Spinal cord (tissue), 10 donors: ENCODE measurements around the gene YPEL2. TPM values are rescaled to one million over a fixed set of nuclear protein-coding genes. Genes with fewer than 3 reads are reported as not detected.
"Not testable (repeated sequence)": the region's sequence is repeated elsewhere in the genome, so short reads cannot be mapped to it uniquely, and the experiment has no call there.

Experiments used
- DNase-seq, 6 donors: peaks; one replicate each; pipeline versions ENCODE4 v3.0.0 to v3.0.0-alpha.2; 2013 to 2015; ENCODE audit warnings: low spot score in 6 of 6, low read depth in 4 of 6
- H3K27ac ChIP-seq: one replicate; pipeline ENCODE4 v1.5.1; 2013; ENCODE audit warnings: low read depth, low read length, control low read depth
- H3K27me3 ChIP-seq: one replicate; pipeline ENCODE4 v1.6.1; 2013; ENCODE audit warnings: low read length; ENCODE audit not compliant: control insufficient read depth, insufficient read depth
- H3K36me3 ChIP-seq: one replicate; pipeline ENCODE4 v1.6.1; 2013; ENCODE audit warnings: low read length; ENCODE audit not compliant: control insufficient read depth, insufficient read depth
- H3K4me1 ChIP-seq: one replicate; pipeline ENCODE4 v1.6.1; 2013; ENCODE audit warnings: low read length; ENCODE audit not compliant: control insufficient read depth, insufficient read depth
- H3K4me3 ChIP-seq: one replicate; pipeline ENCODE4 v1.5.1; 2013; ENCODE audit warnings: low read depth, low read length, control low read depth
- H3K9me3 ChIP-seq: one replicate; pipeline ENCODE4 v1.6.1; 2013; ENCODE audit warnings: low read length; ENCODE audit not compliant: control insufficient read depth, insufficient read depth
- WGBS: methylation state at CpG from one replicate; pipeline ENCODE4 v1.1.5; 2013; ENCODE audit warnings: missing lambda C conversion rate; ENCODE audit not compliant: insufficient coverage; 5-methylcytosine and 5-hydroxymethylcytosine counted together
- long read RNA-seq, 4 donors: transcript quantifications; one replicate each; lab custom pipeline, GENCODE V29; 2026
- polyA plus RNA-seq, 2 donors: library from polyadenylated mRNA; unstranded; fragments of 120-200 nt; gene quantifications; one replicate each; pipeline ENCODE4 v1.2.1, GENCODE V29; 2013; ENCODE audit not compliant: insufficient read length in 2 of 2
- total RNA-seq, 2 donors: library from RNA; depleted of rRNA in 1 of 2; stranded (reverse); fragments of 120-200 nt in 1 of 2; fragments of >200 nt in 1 of 2; gene quantifications; one replicate each; pipeline versions ENCODE4 v1.2.3 to v1.2.4, GENCODE V29; 2013 to 2014
- donor health status: healthy.

YPEL2 gene
- total RNA-seq, result 10 to 100 TPM; 11.5 to 36.7 TPM
- 10 to 100 TPM; 13.4 to 14.2 TPM for polyA plus RNA-seq
- long read RNA-seq, donor 1, full-length matches to known transcripts, result 1 of 1 reads
- long read RNA-seq, donor 1, partial matches to known transcripts, result 0 of 1 reads
- long read RNA-seq, donor 1, other reads (novel, unspliced or antisense), result 0 of 1 reads
- long read RNA-seq, donor 2, full-length matches to known transcripts, result 2 of 2 reads
- long read RNA-seq, donor 2, partial matches to known transcripts, result 0 of 2 reads
- long read RNA-seq, donor 2, other reads (novel, unspliced or antisense), result 0 of 2 reads
- long read RNA-seq, donor 3, full-length matches to known transcripts, result 2 of 2 reads
- long read RNA-seq, donor 3, partial matches to known transcripts, result 0 of 2 reads
- long read RNA-seq, donor 3, other reads (novel, unspliced or antisense), result 0 of 2 reads
- long read RNA-seq, donor 4, full-length matches to known transcripts, result 4 of 4 reads
- long read RNA-seq, donor 4, partial matches to known transcripts, result 0 of 4 reads
- long read RNA-seq, donor 4, other reads (novel, unspliced or antisense), result 0 of 4 reads

DNA sequence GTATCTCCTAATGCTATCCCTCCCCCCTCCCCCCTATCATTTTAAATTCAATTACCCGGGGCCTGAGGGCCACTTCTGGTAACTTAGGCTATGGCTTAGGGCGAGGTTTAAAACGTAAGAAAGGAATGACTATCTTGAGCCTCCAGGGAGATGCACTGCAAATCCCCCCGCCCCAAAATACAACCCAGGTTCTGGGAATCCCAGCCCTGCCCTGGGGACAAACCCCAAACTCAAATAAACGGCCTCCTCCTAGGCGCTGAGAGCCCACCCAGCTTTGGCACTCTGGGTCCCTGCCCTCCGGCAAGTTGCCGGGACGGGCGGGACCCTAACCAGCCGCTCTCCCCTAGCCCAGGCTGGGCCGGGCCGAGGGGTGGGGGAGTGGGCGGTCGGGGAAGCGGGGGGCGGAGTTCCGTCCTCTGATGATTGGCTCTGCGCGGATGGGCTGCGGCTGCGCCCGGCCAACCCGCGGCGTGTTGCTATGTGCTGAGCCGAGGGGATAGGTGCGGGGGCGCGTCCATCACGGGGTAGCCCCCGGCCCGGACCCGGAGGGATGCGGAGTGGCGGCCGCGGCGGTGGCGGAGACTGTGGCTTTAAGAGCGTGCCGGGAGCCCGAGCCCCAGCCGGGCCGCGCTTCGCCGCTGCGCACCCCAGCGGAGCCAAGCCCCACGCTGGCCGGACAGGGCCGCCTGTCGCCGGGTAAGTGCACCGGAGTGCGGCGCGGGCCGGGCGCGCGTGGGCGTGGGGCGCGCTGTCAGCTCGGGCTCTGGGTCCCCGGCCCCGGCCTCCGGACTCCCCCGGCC is at the start of gene YPEL2:
YPEL2 (plus strand) TSS at position 527 of the 800 bp plus-strand sequence. CDS start 21,755 bp downstream, outside the sequence.
- Histone ChIP-seq H3K4me1 (peaks cover 20% of the 10 kb centered on the region), H3K36me3 (no peaks in the 10 kb centered on the region), H3K27ac (peak within 1 kb of the TSS; percentile 77), H3K9me3 (no peaks in the 10 kb centered on the region), H3K4me3 (peak within 1 kb of the TSS; percentile 71), H3K27me3 (no peaks in the 10 kb centered on the region)
- peak; percentile 74 to 98 (median 88) for DNase-seq
- under 1% methylated on average over 67 of the region's 71 CpGs for WGBS

- Histone ChIP-seq H3K4me3 (no peak overlapping the region), H3K27me3 (no peaks in the 10 kb centered on the region), H3K9me3 (no peaks in the 10 kb centered on the region), H3K36me3 (peaks cover 11% of the 10 kb centered on the region), H3K27ac (no peak overlapping the region), H3K4me1 (no peaks in the 10 kb centered on the region)
- WGBS, result 92% methylated on average over 3 of the region's 4 CpGs
- no peak for DNase-seq
These were observed 47.1 kb upstream of the YPEL2 start for GRCh38 chr17:59284317-59284716.

- Histone ChIP-seq H3K4me1 (no peaks in the 10 kb centered on the region), H3K27me3 (no peaks in the 10 kb centered on the region), H3K4me3 (no peak overlapping the region), H3K27ac (no peak overlapping the region), H3K9me3 (no peaks in the 10 kb centered on the region), H3K36me3 (no peaks in the 10 kb centered on the region)
- WGBS, result no CpG with 5 or more reads among the region's 1 CpG
- DNase-seq, result no peak
These were observed 44.0 kb upstream of the YPEL2 start for GRCh38 chr17:59287452-59287851.

DNA sequence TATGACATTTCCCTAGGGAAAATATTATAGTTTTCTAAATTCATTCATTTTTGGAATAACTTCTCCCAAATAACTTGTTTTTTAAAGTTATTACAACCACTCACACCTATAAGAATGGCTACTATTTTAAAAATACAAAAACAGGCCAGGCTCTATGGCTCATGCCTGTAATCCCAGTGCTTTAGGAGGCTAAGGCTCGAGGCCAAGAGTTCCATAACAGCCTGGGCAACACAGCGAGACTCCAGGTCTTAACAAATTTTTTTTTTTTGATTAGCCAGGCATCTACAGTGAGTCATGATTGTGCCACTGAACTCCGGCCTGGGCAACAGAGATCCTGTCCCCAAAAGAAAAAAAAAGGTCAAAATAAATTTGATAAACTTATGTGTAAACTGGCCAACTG is 43.6 kb upstream of the YPEL2 start:
- Histone ChIP-seq H3K4me1 (no peaks in the 10 kb centered on the region), H3K27ac (no peak overlapping the region), H3K4me3 (no peak overlapping the region), H3K36me3 (no peaks in the 10 kb centered on the region), H3K27me3 (no peaks in the 10 kb centered on the region), H3K9me3 (no peaks in the 10 kb centered on the region)
- no peak for DNase-seq
- 100% methylated on average over 2 of the region's 3 CpGs for WGBS

GRCh38 chr17:59289981-59290301 is 41.5 kb upstream of the YPEL2 start:
- no CpG with 5 or more reads among the region's 3 CpGs for WGBS
- Histone ChIP-seq H3K27ac (no peak overlapping the region), H3K4me3 (no peak overlapping the region), H3K27me3 (no peaks in the 10 kb centered on the region), H3K36me3 (no peaks in the 10 kb centered on the region), H3K9me3 (no peaks in the 10 kb centered on the region), H3K4me1 (no peaks in the 10 kb centered on the region)
- DNase-seq, result no peak

DNA sequence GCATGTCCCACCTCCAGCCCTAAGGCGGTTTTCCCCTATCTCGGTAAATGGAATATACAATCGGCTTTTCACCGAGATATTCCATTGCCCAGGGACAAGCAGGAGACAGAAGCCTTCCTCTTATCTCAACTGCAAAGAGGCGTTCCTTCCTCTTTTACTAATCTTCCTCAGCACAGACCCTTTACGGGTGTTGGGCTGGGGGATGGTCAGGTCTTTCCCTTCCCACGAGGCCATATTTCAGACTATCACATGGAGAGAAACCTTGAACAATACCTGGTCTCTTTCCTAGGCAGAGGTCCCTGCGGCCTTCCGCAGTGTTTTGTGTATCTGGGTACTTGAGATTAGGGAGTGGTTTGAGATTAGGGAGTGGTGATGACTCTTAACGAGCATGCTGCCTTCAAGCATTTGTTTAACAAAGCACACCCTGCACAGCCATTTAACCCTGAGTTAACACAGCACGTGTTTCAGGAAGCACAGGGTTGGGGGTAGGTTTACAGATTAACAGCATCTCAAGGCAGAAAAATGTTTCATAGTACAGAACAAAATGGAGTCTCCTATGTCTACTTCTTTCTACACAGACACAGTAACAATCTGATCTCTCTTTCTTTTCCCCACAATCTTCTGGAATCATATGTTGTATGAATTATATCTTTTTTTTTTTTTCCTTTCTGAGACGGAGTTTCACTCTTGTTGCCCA is 41.0 kb upstream of the YPEL2 start:
- H3K36me3 ChIP-seq, H3K9me3 ChIP-seq, H3K4me3 ChIP-seq, H3K4me1 ChIP-seq, H3K27ac ChIP-seq, H3K27me3 ChIP-seq: not testable (repeated sequence)
- 67% methylated on average over 4 of the region's 12 CpGs for WGBS
- DNase-seq, result peak in 1 of 6 donors; percentile 60

DNA sequence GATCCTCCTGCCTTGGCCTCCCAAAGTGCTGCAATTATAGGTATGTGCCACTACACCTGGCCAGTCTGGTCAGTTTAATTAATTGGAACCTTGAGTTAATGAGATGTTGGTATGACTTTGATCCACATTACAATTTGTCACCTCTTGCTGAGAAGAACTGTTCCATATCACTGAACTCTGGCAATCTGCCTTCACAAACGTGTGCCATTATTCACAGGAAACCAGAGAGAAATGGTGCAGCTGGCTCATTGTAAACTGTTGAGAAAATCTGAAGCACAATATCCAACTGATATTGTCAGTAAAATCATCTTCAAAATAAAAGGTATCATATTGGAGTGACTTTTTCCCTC is 39.3 kb upstream of the YPEL2 start:
- WGBS, result no CpG with 5 or more reads among the region's 1 CpG
- H3K27ac ChIP-seq, result no peak overlapping the region
- H3K36me3 ChIP-seq, result no peaks in the 10 kb centered on the region
- H3K4me3 ChIP-seq, result no peak overlapping the region
- no peaks in the 10 kb centered on the region for H3K9me3 ChIP-seq
- no peaks in the 10 kb centered on the region for H3K27me3 ChIP-seq
- no peak for DNase-seq
- no peaks in the 10 kb centered on the region for H3K4me1 ChIP-seq

- no peak overlapping the region for H3K27ac ChIP-seq
- no peak for DNase-seq
- H3K9me3 ChIP-seq, result no peaks in the 10 kb centered on the region
- H3K27me3 ChIP-seq, result no peaks in the 10 kb centered on the region
- no CpG with 5 or more reads among the region's 2 CpGs for WGBS
- no peaks in the 10 kb centered on the region for H3K4me1 ChIP-seq
- no peaks in the 10 kb centered on the region for H3K36me3 ChIP-seq
- H3K4me3 ChIP-seq, result no peak overlapping the region
These were observed 35.3 kb upstream of the YPEL2 start for GRCh38 chr17:59296190-59296589.

DNA sequence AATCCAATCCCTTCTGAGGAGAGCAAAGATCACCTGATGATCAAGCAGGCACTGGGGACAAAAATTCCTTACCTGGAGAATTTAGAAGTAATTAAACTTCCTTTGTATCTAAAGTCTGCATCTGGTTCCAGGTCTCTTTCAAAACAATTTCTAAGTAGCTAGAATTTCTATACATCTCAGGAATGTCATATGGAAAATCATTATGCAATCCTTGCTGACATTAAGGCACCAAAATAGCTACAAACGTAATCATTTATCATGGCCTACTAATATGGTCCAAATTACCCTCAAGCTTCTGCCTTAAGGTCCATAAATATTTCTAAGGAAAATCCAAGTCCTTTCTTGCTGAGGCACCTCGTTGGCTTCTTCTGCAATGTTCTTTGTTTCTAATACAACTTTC is 32.9 kb upstream of the YPEL2 start:
- 77% methylated on average over 2 of the region's 2 CpGs for WGBS

More for the DNA sequence above, 32.9 kb upstream of the YPEL2 start:
- Histone ChIP-seq H3K27ac (no peak overlapping the region), H3K27me3 (no peaks in the 10 kb centered on the region), H3K4me1 (no peaks in the 10 kb centered on the region), H3K36me3 (no peaks in the 10 kb centered on the region), H3K9me3 (no peaks in the 10 kb centered on the region), H3K4me3 (no peak overlapping the region)
- DNase-seq, result no peak
